GM21825 (cell line): ENCODE measurements around the gene SOCS6.
"Not testable (repeated sequence)": the region's sequence is repeated elsewhere in the genome, so short reads cannot be mapped to it uniquely, and the experiment has no call there.

Experiments used
- ATAC-seq: cut with Tn5 transposase; IDR thresholded peaks from one replicate; pipeline ENCODE4 v1.9.1; 2021; ENCODE audit warnings: mild to moderate bottlenecking, moderate library complexity; ENCODE audit not compliant: unreplicated experiment

The SOCS6 gene

GRCh38 chr18:70288851-70289328 is at the start of gene SOCS6:
TSS of gene SOCS6 (plus strand) at chr18:70289045. CDS start at chr18:70324669, 35,624 bp downstream.
- ATAC-seq: peak; percentile 73

- no peak for ATAC-seq
Observed at GRCh38 chr18:70243131-70243929, 45.5 kb upstream of the SOCS6 start.

GRCh38 chr18:70246061-70246466 is 42.8 kb upstream of the SOCS6 start:
- ATAC-seq: no peak

GRCh38 chr18:70249118-70249517 is 39.7 kb upstream of the SOCS6 start:
- no peak for ATAC-seq

GRCh38 chr18:70249861-70250260 is 39.0 kb upstream of the SOCS6 start:
- not testable (repeated sequence) for ATAC-seq

GRCh38 chr18:70250781-70251180 is 38.1 kb upstream of the SOCS6 start:
- ATAC-seq: no peak

- no peak for ATAC-seq
Observed at GRCh38 chr18:70256184-70256583, 32.7 kb upstream of the SOCS6 start.

GRCh38 chr18:70256994-70257393 is 31.9 kb upstream of the SOCS6 start:
- no peak for ATAC-seq

- no peak for ATAC-seq
Observed at GRCh38 chr18:70258243-70258642, 30.6 kb upstream of the SOCS6 start.

- ATAC-seq: no peak
Observed at GRCh38 chr18:70260683-70261082, 28.2 kb upstream of the SOCS6 start.

- ATAC-seq: no peak
Observed at GRCh38 chr18:70261141-70261788, 27.6 kb upstream of the SOCS6 start.

GRCh38 chr18:70263336-70263735 is 25.5 kb upstream of the SOCS6 start:
- ATAC-seq: no peak

GRCh38 chr18:70271742-70272141 is 17.1 kb upstream of the SOCS6 start:
- ATAC-seq: no peak

GRCh38 chr18:70273021-70273420 is 15.8 kb upstream of the SOCS6 start:
- ATAC-seq: no peak

- ATAC-seq: no peak
Observed at GRCh38 chr18:70276416-70277191, 12.2 kb upstream of the SOCS6 start.

- no peak for ATAC-seq
Observed at GRCh38 chr18:70279470-70279869, 9.4 kb upstream of the SOCS6 start.

- ATAC-seq: no peak
Observed at GRCh38 chr18:70280007-70280925, 8.6 kb upstream of the SOCS6 start.

GRCh38 chr18:70284976-70285620 is 3.7 kb upstream of the SOCS6 start:
- no peak for ATAC-seq

GRCh38 chr18:70287731-70288130 is 1.1 kb upstream of the SOCS6 start:
- no peak for ATAC-seq
